ENCODE measurements around the gene PAN2.

DNA sequence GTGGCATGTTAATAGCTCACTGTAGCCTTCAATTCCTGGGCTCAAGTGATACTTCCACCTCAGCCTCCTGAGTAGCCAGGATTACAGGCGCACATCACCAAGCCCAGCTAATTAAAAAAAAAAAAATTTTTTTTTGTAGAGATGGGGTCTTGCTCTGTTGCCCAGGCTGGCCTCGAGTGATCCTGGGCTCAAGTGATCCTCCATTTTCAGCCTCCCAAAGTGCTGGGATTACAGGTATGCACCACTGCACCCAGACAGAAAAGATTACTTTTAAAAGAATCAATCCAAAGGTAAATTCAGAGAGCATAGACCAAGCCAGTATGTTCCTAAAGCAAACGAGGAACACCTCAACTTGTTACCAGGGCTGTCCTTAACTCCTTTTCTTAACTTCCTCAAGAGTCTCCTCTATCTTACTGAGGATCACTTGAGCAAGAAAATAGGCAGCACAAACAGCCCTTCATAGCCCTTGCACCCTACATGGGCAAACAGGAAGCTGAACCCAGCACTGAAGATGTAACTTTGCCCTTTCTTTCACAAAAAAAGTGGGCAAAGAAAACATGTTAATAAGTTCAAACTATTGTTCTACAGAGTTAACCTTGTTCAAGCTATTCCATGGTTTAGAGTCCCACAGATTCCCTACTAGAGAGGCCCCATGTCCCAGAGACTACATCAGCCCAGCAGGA lies 45.0 kb downstream of the PAN2 start:
- TF ChIP-seq, protein P1, sequence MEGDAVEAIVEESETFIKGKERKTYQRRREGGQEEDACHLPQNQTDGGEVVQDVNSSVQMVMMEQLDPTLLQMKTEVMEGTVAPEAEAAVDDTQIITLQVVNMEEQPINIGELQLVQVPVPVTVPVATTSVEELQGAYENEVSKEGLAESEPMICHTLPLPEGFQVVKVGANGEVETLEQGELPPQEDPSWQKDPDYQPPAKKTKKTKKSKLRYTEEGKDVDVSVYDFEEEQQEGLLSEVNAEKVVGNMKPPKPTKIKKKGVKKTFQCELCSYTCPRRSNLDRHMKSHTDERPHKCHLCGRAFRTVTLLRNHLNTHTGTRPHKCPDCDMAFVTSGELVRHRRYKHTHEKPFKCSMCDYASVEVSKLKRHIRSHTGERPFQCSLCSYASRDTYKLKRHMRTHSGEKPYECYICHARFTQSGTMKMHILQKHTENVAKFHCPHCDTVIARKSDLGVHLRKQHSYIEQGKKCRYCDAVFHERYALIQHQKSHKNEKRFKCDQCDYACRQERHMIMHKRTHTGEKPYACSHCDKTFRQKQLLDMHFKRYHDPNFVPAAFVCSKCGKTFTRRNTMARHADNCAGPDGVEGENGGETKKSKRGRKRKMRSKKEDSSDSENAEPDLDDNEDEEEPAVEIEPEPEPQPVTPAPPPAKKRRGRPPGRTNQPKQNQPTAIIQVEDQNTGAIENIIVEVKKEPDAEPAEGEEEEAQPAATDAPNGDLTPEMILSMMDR (IDR thresholded peaks at IDR 0.05), result no peak
- no peak for TF ChIP-seq POLR2A (IDR thresholded peaks at IDR 0.05)
